K562 (cell line): Measurements from ENCODE around the gene RNF186.

Source experiments
- CBX8 ChIP-seq: fragments of 200-600 bp; sonication (generic); IDR thresholded peaks from 2 replicates; pipeline ENCODE4 v1.6.1; 2012; ENCODE audit warnings: borderline replicate concordance, mixed run types, low read depth, mild to moderate bottlenecking, moderate library complexity, mixed read lengths, low read length, control low read depth, inconsistent platforms; ENCODE audit not compliant: poor library complexity, severe bottlenecking; ENCODE audit errors: extremely low read depth
- CEBPB ChIP-seq: fragments of 450-650 bp; IDR thresholded peaks from 2 replicates; pipeline ENCODE4 v1.6.1; 2016; ENCODE audit warnings: missing genetic modification characterization, missing compliant biosample characterization
- E2F3 ChIP-seq: fragments of 250-450 bp; sonication (Bioruptor Pico); IDR thresholded peaks from 2 replicates; pipeline ENCODE4 v1.4.0; 2020; ENCODE audit warnings: mild to moderate bottlenecking
- EP300 ChIP-seq: IDR thresholded peaks from 2 replicates; pipeline ENCODE4 v1.6.1; 2012; ENCODE audit warnings: low read length, improper control_type of control experiment
- HOMEZ ChIP-seq: fragments of 250-450 bp; sonication (Bioruptor Pico); IDR thresholded peaks from 2 replicates; pipeline ENCODE4 v1.4.0; 2020; ENCODE audit warnings: mild to moderate bottlenecking, moderate library complexity
- MAZ ChIP-seq, 2 experiments: fragments of 450-650 bp in 1 of 2; sonication (generic) in 1 of 2; formaldehyde crosslinking; IDR thresholded peaks in 1 of 2; conservative IDR thresholded peaks in 1 of 2; 2 replicates each; pipeline versions ENCODE4 v1.4.0 to v1.5.0; 2020; ENCODE audit warnings: mild to moderate bottlenecking in 1 of 2, missing genetic modification reagents in 1 of 2
- PHF21A ChIP-seq: fragments of 450-650 bp; IDR thresholded peaks from 2 replicates; pipeline ENCODE4 v1.6.1; 2017; ENCODE audit warnings: low read depth, borderline replicate concordance
- POLR2A ChIP-seq: fragments of 450-650 bp; conservative IDR thresholded peaks from 2 replicates; pipeline ENCODE4 v1.6.1; 2016
- TEAD2 ChIP-seq: fragments of 450-650 bp; IDR thresholded peaks from 2 replicates; pipeline ENCODE4 v1.6.1; 2016; ENCODE audit warnings: missing genetic modification characterization, control low read depth, missing compliant biosample characterization
- ZNF584 ChIP-seq: fragments of 200-800 bp; sonication (Bioruptor generic); IDR thresholded peaks from 2 replicates; pipeline ENCODE4 v1.6.1; 2016; ENCODE audit warnings: low read depth, mild to moderate bottlenecking, missing genetic modification characterization, missing compliant biosample characterization
- ZNF695 ChIP-seq: fragments of 450-650 bp; formaldehyde crosslinking; IDR thresholded peaks from 2 replicates; pipeline ENCODE4 v1.4.0; 2020; ENCODE audit warnings: mild to moderate bottlenecking, moderate library complexity

DNA sequence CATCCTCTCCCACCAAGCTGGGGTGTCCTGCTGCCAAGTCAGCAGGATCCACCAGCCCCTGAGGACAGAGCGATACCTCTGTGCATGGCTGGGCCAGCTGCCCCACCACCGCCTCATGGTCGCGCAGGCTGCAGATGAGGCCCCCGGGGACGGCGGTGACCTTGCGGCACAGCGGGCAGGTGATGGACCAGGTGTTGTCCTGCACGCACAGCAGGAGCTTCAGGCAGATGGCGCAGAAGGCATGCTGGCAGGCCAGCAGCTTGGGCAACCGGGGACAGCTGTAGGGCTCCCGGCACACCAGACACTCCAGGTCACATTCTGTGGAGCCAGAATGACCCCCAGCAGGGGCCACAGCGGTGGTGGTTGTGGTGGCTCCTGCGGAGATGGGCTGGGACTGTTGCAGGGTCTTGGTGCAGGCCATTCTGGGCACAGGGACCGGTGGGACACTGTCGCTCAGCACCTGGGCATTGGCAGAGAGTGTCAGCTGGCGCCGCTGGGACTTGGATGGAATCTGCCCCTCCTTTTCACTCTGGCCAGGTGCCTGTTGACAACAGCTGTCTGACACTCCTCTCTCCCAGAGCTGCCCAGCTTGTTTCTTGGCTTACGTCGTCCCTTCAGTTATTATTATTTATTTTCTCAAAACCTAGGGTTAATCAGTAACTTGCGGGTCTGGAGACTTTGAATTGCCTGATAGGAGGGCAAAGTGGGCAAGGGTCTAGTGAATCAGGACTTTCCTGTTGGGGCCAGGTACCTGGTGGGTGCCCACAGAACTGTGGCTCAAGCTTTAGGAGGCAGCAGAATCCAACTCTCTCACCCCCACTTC lies at the start of gene RNF186:
- no peak for TF ChIP-seq E2F3 (CRISPR knock-in tag)
- TF ChIP-seq ZNF695 (CRISPR knock-in tag), result no peak
- no peak for TF ChIP-seq HOMEZ (CRISPR knock-in tag)
- no peak for TF ChIP-seq POLR2A
- TF ChIP-seq CBX8, result no peak
- no peak for TF ChIP-seq ZNF584 (CRISPR knock-in tag)
- TF ChIP-seq MAZ (CRISPR knock-in tag; conservative IDR thresholded peaks at IDR 0.05 in 1 of 2, IDR thresholded peaks at IDR 0.05 in 1 of 2), result no peak
- TF ChIP-seq PHF21A, result no peak
- no peak for TF ChIP-seq TEAD2
- TF ChIP-seq CEBPB (tag), result no peak
- TF ChIP-seq EP300, result no peak
